ENCODE results near the gene DAPK1. TPM values are rescaled to one million over a fixed set of nuclear protein-coding genes. Genes with fewer than 3 reads are reported as not detected.

The DAPK1 gene
- polyA plus RNA-seq, 1 donor, result 24.9 TPM

DNA sequence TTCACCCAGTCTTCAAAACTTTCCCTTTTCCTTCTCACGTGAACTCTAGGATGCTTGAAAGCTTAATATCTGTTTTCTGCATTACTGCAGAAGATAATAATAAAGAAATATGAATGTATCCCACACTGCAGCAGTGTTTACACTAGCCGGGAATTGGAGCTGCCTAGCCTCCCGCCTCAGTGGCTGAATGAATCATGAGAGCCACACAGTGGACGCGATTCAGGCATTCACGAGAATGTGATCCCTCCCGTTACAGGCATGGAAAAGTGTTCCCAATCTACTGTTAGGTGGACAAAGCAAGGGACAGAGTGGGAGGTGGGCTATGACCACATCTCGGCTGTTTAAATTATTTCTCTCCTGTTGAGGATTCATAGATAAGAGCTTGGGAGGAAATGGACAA, 158.8 kb downstream of the DAPK1 start:
- WGBS (ENCODE audit: insufficient coverage, low lambda C conversion rate), result no CpG with 5 or more reads among the region's 8 CpGs
- no peak overlapping the region for H3K27ac ChIP-seq (ENCODE audit: low read length)
- no peak for DNase-seq

DNA sequence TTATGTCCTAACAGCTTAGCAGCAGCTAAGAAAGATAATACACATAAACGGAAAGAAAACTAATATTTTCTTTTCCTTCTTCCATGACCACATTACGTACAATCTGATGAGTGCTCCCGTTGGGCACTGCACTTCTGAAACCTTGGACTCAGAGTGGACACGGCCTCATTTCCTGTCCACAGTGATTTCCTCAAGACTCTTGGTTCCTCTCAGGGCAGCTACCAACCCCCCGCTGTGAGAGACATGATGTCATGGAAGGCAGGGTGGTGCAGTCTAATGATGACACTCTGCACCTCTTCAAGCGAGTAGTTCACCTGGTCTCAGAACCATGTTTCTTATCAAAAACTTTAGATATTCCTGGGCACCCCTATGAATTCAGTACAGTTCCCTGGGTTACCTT, 159.5 kb downstream of the DAPK1 start:
- no peak overlapping the region for H3K27ac ChIP-seq (ENCODE audit: low read length)
- WGBS (ENCODE audit: insufficient coverage, low lambda C conversion rate), result 80% methylated on average over 1 of the region's 6 CpGs
- peaks cover 8% of the 10 kb centered on the region for H3K9me3 ChIP-seq (ENCODE audit: control insufficient read depth, low read depth, low read length)
- DNase-seq, result no peak
- peaks cover 5% of the 10 kb centered on the region for H3K4me1 ChIP-seq (ENCODE audit: control insufficient read depth, insufficient read depth, low read length)
- H3K36me3 ChIP-seq (ENCODE audit: control insufficient read depth, insufficient read depth, low read length), result peaks cover 7% of the 10 kb centered on the region
- H3K4me3 ChIP-seq (ENCODE audit: low read length), result no peak overlapping the region
- no peaks in the 10 kb centered on the region for H3K27me3 ChIP-seq (ENCODE audit: control insufficient read depth, insufficient read depth, low read length)

More for the DNA sequence above, 158.8 kb downstream of the DAPK1 start:
- Histone ChIP-seq H3K4me3 (ENCODE audit: low read length) (no peak overlapping the region), H3K27me3 (ENCODE audit: control insufficient read depth, insufficient read depth, low read length) (no peaks in the 10 kb centered on the region), H3K9me3 (ENCODE audit: control insufficient read depth, low read depth, low read length) (peaks cover 8% of the 10 kb centered on the region), H3K4me1 (ENCODE audit: control insufficient read depth, insufficient read depth, low read length) (peaks cover 5% of the 10 kb centered on the region), H3K36me3 (ENCODE audit: control insufficient read depth, insufficient read depth, low read length) (peaks cover 9% of the 10 kb centered on the region)

DNA sequence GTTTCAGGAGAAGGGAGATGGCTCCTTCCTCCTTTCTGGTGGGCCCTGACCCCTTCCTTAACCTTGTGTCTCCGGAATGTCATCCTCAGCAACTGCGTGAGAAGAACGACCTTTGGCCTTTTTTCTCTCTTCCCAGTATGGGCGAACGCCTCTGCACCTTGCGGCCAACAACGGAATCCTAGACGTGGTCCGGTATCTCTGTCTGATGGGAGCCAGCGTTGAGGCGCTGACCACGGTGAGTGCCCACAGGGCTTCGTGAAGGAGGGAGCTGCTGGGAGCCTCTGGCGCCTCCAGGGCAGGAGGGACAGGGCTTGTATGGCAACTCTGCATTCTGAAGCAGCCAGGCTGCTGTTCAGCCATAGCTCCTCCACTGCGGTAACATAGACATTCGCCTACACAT, 160.2 kb downstream of the DAPK1 start:
- peaks cover 8% of the 10 kb centered on the region for H3K9me3 ChIP-seq (ENCODE audit: control insufficient read depth, low read depth, low read length)
- H3K27me3 ChIP-seq (ENCODE audit: control insufficient read depth, insufficient read depth, low read length), result no peaks in the 10 kb centered on the region
- peaks cover 5% of the 10 kb centered on the region for H3K4me1 ChIP-seq (ENCODE audit: control insufficient read depth, insufficient read depth, low read length)
- no peak for DNase-seq
- H3K36me3 ChIP-seq (ENCODE audit: control insufficient read depth, insufficient read depth, low read length), result peaks cover 7% of the 10 kb centered on the region
- no peak overlapping the region for H3K4me3 ChIP-seq (ENCODE audit: low read length)
- WGBS (ENCODE audit: insufficient coverage, low lambda C conversion rate), result 100% methylated on average over 2 of the region's 16 CpGs
- no peak overlapping the region for H3K27ac ChIP-seq (ENCODE audit: low read length)

DNA sequence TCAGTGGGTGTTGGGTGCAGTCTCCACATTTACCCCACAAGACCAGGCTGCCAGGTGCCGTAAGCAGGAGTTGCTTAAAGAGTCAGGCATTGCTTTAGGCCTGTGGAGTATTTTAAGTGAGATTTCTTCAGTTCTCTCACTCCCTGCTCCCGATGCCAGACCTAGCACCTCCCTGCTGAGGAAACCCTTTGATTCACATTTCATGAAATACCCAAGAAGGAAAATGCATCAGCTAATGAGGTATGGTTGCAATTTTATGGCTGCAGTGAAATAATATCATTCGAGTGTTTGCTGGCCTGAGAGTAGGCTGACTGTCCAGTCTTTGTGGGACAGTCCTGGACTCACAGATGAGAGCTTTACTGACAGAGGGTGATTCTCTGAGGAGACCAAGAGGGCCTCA, 160.8 kb downstream of the DAPK1 start:
- WGBS (ENCODE audit: insufficient coverage, low lambda C conversion rate), result no CpG with 5 or more reads among the region's 3 CpGs
- H3K36me3 ChIP-seq (ENCODE audit: control insufficient read depth, insufficient read depth, low read length), result peaks cover 7% of the 10 kb centered on the region
- H3K27me3 ChIP-seq (ENCODE audit: control insufficient read depth, insufficient read depth, low read length), result no peaks in the 10 kb centered on the region
- no peak overlapping the region for H3K4me3 ChIP-seq (ENCODE audit: low read length)
- H3K9me3 ChIP-seq (ENCODE audit: control insufficient read depth, low read depth, low read length), result peaks cover 8% of the 10 kb centered on the region
- no peak overlapping the region for H3K27ac ChIP-seq (ENCODE audit: low read length)
- DNase-seq, result no peak
- peaks cover 5% of the 10 kb centered on the region for H3K4me1 ChIP-seq (ENCODE audit: control insufficient read depth, insufficient read depth, low read length)

DNA sequence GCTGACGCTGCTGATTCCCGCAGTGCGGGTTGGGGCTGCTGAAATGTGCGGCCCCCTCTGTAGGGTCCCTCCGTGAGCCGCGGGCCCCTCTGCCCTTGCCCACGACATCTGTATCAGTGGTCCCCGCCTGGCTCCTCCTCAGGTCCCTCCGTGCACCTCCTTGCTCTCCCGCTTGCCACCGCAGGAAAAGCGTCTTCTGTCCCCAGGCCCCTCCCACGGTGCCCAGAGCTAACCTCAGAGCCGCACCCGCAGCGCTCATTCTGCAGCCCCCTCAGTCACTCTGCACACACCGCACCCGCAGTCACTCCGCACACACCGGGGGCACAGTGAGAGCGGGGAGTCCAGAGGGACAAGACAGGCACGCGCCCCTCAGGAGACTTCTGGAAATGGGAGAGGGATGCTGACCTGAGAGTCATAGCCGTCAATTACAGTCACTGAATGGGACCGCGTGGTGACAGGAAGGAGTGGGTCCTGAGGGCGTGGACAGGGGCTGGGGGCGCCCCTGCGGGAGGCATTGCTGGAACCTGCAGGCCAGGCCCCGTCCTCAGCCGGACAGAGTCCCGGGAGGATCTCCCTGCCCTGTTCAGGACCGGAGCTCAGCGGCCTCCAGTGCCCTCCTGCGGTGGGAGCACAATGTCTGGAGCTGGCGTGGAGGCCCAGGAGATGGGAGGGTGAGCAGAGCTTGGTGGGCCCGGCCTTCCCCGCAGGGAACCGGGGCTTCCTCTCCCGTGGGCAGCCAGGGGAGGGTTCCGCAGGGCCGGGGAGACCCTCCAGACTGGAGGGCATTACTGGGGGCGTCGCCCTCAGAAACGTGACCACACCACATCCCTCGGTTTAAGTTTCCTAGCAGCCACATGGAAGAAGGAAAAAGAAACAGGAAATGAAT, 162.1 kb downstream of the DAPK1 start:
- no CpG with 5 or more reads among the region's 47 CpGs for WGBS (ENCODE audit: insufficient coverage, low lambda C conversion rate)
- Histone ChIP-seq H3K27me3 (ENCODE audit: control insufficient read depth, insufficient read depth, low read length) (no peaks in the 10 kb centered on the region), H3K4me3 (ENCODE audit: low read length) (no peak overlapping the region), H3K27ac (ENCODE audit: low read length) (no peak overlapping the region), H3K9me3 (ENCODE audit: control insufficient read depth, low read depth, low read length) (peaks cover 8% of the 10 kb centered on the region), H3K36me3 (ENCODE audit: control insufficient read depth, insufficient read depth, low read length) (peaks cover 10% of the 10 kb centered on the region), H3K4me1 (ENCODE audit: control insufficient read depth, insufficient read depth, low read length) (peaks cover 5% of the 10 kb centered on the region)
- no peak for DNase-seq

DNA sequence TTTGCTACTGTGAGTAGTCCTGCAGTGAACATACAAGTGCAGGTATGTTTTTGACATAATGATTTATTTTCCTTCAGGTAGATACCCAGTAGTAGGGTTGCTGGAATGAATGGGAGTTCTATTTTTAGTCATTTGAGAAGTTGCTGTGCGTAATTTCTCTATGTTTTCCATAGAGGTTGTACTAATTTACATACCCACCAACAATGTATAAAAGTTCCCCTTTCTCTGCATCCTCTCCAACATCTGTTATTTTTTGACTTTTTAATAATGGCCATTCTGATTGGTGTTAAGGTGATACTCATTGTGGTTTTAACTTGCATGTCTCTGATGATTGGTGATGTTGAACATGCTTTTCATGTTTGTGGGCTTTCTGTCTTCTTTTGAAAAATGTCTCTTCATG, 163.6 kb downstream of the DAPK1 start:
- Histone ChIP-seq H3K27me3 (ENCODE audit: control insufficient read depth, insufficient read depth, low read length) (no peaks in the 10 kb centered on the region), H3K36me3 (ENCODE audit: control insufficient read depth, insufficient read depth, low read length) (peaks cover 12% of the 10 kb centered on the region), H3K9me3 (ENCODE audit: control insufficient read depth, low read depth, low read length) (peaks cover 8% of the 10 kb centered on the region), H3K27ac (ENCODE audit: low read length) (no peak overlapping the region), H3K4me1 (ENCODE audit: control insufficient read depth, insufficient read depth, low read length) (peaks cover 5% of the 10 kb centered on the region), H3K4me3 (ENCODE audit: low read length) (no peak overlapping the region)
- DNase-seq, result no peak
- WGBS (ENCODE audit: insufficient coverage, low lambda C conversion rate), result 89% methylated on average over 1 of the region's 1 CpG

DNA sequence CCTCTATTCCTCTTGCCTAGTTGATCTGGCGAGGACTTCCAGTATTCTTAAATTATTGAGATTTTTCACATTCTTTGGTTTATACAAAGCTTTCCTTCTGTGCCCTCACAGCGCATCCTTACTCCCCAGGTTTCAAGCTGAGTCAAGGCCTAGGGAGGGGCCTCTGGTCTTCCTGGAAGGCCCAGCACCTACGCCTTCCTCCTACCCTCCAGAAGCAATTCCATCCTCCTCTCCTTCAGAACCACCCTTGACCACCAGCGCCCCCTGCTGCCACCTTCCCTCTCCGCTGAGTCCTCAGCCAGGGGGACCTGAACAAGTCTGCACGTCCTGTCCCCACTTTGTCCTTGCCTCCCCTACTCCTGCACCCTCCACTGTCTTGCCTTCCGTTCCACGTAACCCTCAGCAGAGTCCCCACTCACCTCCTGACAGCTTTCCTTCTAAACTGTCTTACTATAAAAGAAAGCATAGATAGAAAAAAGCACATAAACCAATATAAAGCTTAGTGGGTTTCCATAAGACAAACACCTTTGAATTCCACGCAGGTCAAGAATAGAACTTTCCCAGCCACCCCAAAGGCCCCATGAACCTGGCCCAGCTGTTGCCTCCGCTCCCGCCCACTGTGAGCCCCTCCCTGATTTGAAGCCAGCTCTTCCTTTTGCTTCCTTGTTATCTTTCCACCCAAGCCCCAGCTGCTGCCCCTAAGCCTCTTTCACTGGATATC, 165.3 kb downstream of the DAPK1 start:
- H3K27ac ChIP-seq (ENCODE audit: low read length), result no peak overlapping the region
- DNase-seq, result peak; percentile 44 to 50
- peaks cover 15% of the 10 kb centered on the region for H3K36me3 ChIP-seq (ENCODE audit: control insufficient read depth, insufficient read depth, low read length)

DNA sequence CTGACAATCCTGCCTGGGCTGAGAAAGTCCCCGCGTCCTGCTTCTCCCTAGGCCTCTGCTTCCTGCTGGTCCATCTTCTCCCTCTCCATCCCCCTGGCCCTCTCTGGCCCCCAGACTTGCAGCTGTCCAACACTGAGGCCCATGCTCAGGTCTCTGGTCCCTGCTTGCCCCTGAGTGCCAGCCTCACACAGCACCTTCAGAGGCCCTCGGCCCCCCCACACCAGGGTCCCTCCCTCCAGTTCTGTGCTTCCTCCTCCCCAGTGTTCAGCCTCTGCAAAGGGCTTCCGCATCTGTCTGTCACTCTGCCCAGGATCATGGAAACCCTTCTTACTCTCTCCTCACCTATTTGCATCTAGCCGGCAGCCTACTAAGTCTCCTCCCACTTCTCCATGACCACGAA, 165.9 kb downstream of the DAPK1 start:
- H3K27me3 ChIP-seq (ENCODE audit: control insufficient read depth, insufficient read depth, low read length), result no peaks in the 10 kb centered on the region
- H3K4me3 ChIP-seq (ENCODE audit: low read length), result no peak overlapping the region
- H3K36me3 ChIP-seq (ENCODE audit: control insufficient read depth, insufficient read depth, low read length), result peaks cover 15% of the 10 kb centered on the region
- no peak for DNase-seq
- H3K27ac ChIP-seq (ENCODE audit: low read length), result no peak overlapping the region
- 82% methylated on average over 2 of the region's 6 CpGs for WGBS (ENCODE audit: insufficient coverage, low lambda C conversion rate)
- H3K4me1 ChIP-seq (ENCODE audit: control insufficient read depth, insufficient read depth, low read length), result no peaks in the 10 kb centered on the region
- H3K9me3 ChIP-seq (ENCODE audit: control insufficient read depth, low read depth, low read length), result peaks cover 12% of the 10 kb centered on the region

More for the DNA sequence above, 165.3 kb downstream of the DAPK1 start:
- H3K4me3 ChIP-seq (ENCODE audit: low read length), result no peak overlapping the region
- H3K9me3 ChIP-seq (ENCODE audit: control insufficient read depth, low read depth, low read length), result peaks cover 12% of the 10 kb centered on the region
- H3K4me1 ChIP-seq (ENCODE audit: control insufficient read depth, insufficient read depth, low read length), result no peaks in the 10 kb centered on the region
- H3K27me3 ChIP-seq (ENCODE audit: control insufficient read depth, insufficient read depth, low read length), result no peaks in the 10 kb centered on the region
- WGBS (ENCODE audit: insufficient coverage, low lambda C conversion rate), result 60% methylated on average over 6 of the region's 11 CpGs

DNA sequence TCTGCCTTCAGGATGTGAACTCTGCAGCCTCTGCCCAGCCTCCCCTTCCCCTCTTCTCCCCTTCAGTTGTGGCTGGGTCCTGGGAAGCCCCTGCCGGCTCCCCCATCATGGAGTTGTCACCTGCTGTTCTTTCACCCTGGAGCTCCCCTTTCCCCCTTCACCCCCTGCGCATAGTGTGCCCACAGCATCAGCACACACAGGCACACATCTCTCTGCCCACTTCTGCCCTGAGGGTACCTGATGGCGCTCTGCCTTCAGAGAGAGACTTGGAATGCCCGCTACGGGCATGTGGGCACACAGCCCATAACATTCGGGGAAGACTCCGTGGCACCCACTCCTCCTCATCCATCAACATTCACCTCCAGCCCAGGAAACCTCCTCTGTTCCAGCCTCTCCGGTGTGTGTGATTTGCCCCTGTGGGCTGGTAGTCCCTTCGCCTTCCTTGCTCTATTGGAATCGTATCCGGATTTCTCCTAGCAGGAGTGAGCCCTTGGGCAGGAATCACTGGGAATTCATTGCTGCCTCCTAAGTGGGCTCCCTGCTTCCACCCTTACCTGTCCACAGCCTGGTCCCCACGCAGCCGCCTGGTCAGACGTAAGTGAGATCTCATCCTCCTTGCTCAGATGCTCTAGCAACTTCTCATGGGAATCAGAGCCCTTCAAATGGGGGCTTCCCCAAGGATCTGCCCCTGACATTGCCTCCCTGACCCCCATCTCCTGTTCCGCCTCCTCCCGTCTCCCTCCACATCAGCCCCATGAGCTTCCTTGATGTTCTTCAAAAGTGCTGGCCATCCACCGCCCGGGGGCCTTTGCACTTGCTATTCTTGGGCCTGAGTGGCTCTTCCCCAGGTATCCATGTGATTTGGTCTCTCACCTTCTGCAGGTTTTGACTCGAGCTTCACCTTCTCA, 166.7 kb downstream of the DAPK1 start:
- Histone ChIP-seq H3K36me3 (ENCODE audit: control insufficient read depth, insufficient read depth, low read length) (peaks cover 19% of the 10 kb centered on the region), H3K4me3 (ENCODE audit: low read length) (no peak overlapping the region), H3K27ac (ENCODE audit: low read length) (no peak overlapping the region), H3K27me3 (ENCODE audit: control insufficient read depth, insufficient read depth, low read length) (no peaks in the 10 kb centered on the region), H3K9me3 (ENCODE audit: control insufficient read depth, low read depth, low read length) (peaks cover 11% of the 10 kb centered on the region), H3K4me1 (ENCODE audit: control insufficient read depth, insufficient read depth, low read length) (no peaks in the 10 kb centered on the region)
- 93% methylated on average over 3 of the region's 19 CpGs for WGBS (ENCODE audit: insufficient coverage, low lambda C conversion rate)
- no peak for DNase-seq

DNA sequence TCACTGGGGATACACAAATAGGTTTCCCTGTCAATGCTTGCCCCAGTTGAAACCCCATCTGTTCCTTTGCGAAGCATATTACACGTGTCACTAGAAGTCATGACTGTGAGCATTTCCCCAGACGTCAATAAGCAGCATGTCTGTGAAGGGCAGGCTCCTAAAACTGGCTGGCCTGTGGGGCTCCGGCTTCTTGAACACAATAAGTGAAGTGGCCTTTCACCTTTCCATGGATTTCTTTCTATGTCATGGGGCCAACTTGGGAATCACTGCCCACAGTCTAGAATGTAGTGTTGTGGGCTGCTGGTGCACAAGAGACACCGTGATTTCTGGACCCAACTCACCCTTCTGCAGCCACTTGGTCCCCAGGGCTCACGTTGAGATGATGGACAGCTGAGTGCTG, 167.8 kb downstream of the DAPK1 start:
- no peak overlapping the region for H3K27ac ChIP-seq (ENCODE audit: low read length)
- peaks cover 4% of the 10 kb centered on the region for H3K9me3 ChIP-seq (ENCODE audit: control insufficient read depth, low read depth, low read length)
- WGBS (ENCODE audit: insufficient coverage, low lambda C conversion rate), result no CpG with 5 or more reads among the region's 6 CpGs
- no peaks in the 10 kb centered on the region for H3K27me3 ChIP-seq (ENCODE audit: control insufficient read depth, insufficient read depth, low read length)
- no peak overlapping the region for H3K4me3 ChIP-seq (ENCODE audit: low read length)
- no peaks in the 10 kb centered on the region for H3K4me1 ChIP-seq (ENCODE audit: control insufficient read depth, insufficient read depth, low read length)
- no peak for DNase-seq
- peaks cover 19% of the 10 kb centered on the region for H3K36me3 ChIP-seq (ENCODE audit: control insufficient read depth, insufficient read depth, low read length)

Data from large intestine (tissue), 3 donors.